Activated T-cell treated with anti-CD3 and anti-CD28 coated beads, Interleukin-2, amount 50 U/mL, for 24 hours (primary cell): ENCODE results near the gene STPG3.

Experiments used
- DNase-seq: peaks from one replicate; pipeline ENCODE4 v3.0.0-alpha.2; 2020
- H3K27ac Mint-ChIP-seq: 2 replicates; pipeline ENCODE4 v1.8.0; 2020; ENCODE audit warnings: mild to moderate bottlenecking, mixed read lengths
- H3K27me3 Mint-ChIP-seq: 2 replicates; pipeline ENCODE4 v1.8.0; 2020; ENCODE audit warnings: mixed read lengths
- H3K36me3 Mint-ChIP-seq: 2 replicates; pipeline ENCODE4 v1.8.0; 2020; ENCODE audit warnings: low read depth, mixed read lengths
- H3K4me1 Mint-ChIP-seq: 2 replicates; pipeline ENCODE4 v1.8.0; 2020; ENCODE audit warnings: low read depth, mixed read lengths
- H3K4me3 Mint-ChIP-seq: 2 replicates; pipeline ENCODE4 v1.8.0; 2020; ENCODE audit warnings: mild to moderate bottlenecking, moderate library complexity, mixed read lengths
- H3K9me3 Mint-ChIP-seq: 2 replicates; pipeline ENCODE4 v1.8.0; 2020; ENCODE audit warnings: mixed read lengths

The STPG3 gene

GRCh38 chr9:137270929-137271695, 20.0 kb downstream of the STPG3 start:
- Mint-ChIP-seq H3K4me3 (no peak overlapping the region), H3K27ac (peak overlapping the region; percentile 4), H3K36me3 (peaks cover 66% of the 10 kb centered on the region)

GRCh38 chr9:137271696-137272076, 20.6 kb downstream of the STPG3 start:
- peaks cover 13% of the 10 kb centered on the region for H3K4me1 Mint-ChIP-seq
- no peaks in the 10 kb centered on the region for H3K9me3 Mint-ChIP-seq
- no peaks in the 10 kb centered on the region for H3K27me3 Mint-ChIP-seq
- peaks cover 63% of the 10 kb centered on the region for H3K36me3 Mint-ChIP-seq
- H3K27ac Mint-ChIP-seq: peak overlapping the region; percentile 6
- no peak overlapping the region for H3K4me3 Mint-ChIP-seq
- DNase-seq: no peak

More at GRCh38 chr9:137270929-137271695, 20.0 kb downstream of the STPG3 start:
- Mint-ChIP-seq H3K9me3 (no peaks in the 10 kb centered on the region), H3K4me1 (peaks cover 11% of the 10 kb centered on the region), H3K27me3 (no peaks in the 10 kb centered on the region)
- DNase-seq: peak; percentile 45

- peaks cover 55% of the 10 kb centered on the region for H3K36me3 Mint-ChIP-seq
- DNase-seq: no peak
- H3K27me3 Mint-ChIP-seq: no peaks in the 10 kb centered on the region
- H3K4me3 Mint-ChIP-seq: no peak overlapping the region
- peak overlapping the region; percentile 6 for H3K27ac Mint-ChIP-seq
- peaks cover 21% of the 10 kb centered on the region for H3K4me1 Mint-ChIP-seq
- H3K9me3 Mint-ChIP-seq: no peaks in the 10 kb centered on the region
Measured at GRCh38 chr9:137272241-137273094, 21.4 kb downstream of the STPG3 start.

- no peak overlapping the region for H3K4me3 Mint-ChIP-seq
- peaks cover 2% of the 10 kb centered on the region for H3K27me3 Mint-ChIP-seq
- peaks cover 49% of the 10 kb centered on the region for H3K36me3 Mint-ChIP-seq
- H3K27ac Mint-ChIP-seq: no peak overlapping the region
- H3K4me1 Mint-ChIP-seq: peaks cover 24% of the 10 kb centered on the region
- no peaks in the 10 kb centered on the region for H3K9me3 Mint-ChIP-seq
- no peak for DNase-seq
Measured at GRCh38 chr9:137273095-137273490, 22.0 kb downstream of the STPG3 start.

DNA sequence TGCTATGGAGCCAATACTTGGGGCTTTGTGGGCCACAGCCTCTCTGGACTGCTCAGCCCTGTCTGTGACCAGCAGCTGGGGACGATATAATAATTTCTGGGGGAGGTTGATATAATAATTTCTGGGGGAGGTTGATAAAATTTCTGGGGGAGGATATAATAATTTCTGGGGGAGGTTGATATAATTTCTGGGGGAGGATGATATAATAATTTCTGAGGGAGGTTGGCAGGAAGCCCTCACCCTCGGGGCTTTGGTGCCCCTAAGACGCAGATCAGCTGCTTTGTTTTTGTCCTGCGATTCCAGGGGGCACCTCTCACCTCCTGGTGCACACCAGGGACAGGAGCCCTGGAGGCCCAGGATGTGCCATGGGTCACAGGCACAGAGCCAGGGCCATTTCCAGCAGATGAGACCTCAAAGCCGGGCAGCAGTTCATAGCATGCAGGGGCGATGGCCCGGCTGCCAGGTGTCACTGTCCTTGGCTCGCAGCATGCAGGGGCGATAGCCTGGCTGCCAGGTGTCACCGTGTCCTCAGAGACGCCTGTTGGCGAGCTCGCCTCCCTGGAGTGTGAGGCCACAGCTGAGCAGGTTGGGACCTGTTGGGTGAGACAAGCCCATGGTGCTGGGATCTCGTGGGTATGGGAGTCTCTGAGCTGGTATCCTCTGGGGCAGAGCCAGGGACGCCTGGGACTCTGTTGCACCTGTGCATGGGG, 22.7 kb downstream of the STPG3 start:
- Mint-ChIP-seq H3K27ac (no peak overlapping the region), H3K27me3 (peaks cover 2% of the 10 kb centered on the region), H3K9me3 (no peaks in the 10 kb centered on the region), H3K36me3 (peaks cover 42% of the 10 kb centered on the region), H3K4me3 (no peak overlapping the region), H3K4me1 (peaks cover 24% of the 10 kb centered on the region)
- no peak for DNase-seq

DNA sequence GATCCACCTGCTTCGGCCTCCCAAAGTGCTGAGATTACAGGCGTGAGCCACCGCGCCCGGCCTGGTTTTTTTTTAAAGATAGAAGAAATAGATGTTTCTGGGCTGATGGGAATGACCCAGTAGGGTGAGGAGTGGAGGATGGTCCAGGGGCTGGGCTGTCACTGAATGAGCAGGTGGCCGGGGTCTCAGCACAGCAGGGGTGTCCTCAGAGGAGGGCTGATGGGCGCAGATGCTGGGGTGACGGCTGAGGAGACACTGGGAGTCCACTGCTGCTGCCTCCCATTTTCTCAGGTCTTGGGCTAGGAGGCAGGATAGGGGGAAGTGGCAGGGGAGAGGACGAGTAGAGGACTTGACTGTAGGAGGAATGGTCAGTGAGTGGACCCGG, 24.1 kb downstream of the STPG3 start:
- Mint-ChIP-seq H3K27ac (no peak overlapping the region), H3K27me3 (peaks cover 8% of the 10 kb centered on the region), H3K36me3 (peaks cover 28% of the 10 kb centered on the region), H3K4me3 (no peak overlapping the region), H3K4me1 (peaks cover 22% of the 10 kb centered on the region), H3K9me3 (no peaks in the 10 kb centered on the region)
- DNase-seq: no peak

DNA sequence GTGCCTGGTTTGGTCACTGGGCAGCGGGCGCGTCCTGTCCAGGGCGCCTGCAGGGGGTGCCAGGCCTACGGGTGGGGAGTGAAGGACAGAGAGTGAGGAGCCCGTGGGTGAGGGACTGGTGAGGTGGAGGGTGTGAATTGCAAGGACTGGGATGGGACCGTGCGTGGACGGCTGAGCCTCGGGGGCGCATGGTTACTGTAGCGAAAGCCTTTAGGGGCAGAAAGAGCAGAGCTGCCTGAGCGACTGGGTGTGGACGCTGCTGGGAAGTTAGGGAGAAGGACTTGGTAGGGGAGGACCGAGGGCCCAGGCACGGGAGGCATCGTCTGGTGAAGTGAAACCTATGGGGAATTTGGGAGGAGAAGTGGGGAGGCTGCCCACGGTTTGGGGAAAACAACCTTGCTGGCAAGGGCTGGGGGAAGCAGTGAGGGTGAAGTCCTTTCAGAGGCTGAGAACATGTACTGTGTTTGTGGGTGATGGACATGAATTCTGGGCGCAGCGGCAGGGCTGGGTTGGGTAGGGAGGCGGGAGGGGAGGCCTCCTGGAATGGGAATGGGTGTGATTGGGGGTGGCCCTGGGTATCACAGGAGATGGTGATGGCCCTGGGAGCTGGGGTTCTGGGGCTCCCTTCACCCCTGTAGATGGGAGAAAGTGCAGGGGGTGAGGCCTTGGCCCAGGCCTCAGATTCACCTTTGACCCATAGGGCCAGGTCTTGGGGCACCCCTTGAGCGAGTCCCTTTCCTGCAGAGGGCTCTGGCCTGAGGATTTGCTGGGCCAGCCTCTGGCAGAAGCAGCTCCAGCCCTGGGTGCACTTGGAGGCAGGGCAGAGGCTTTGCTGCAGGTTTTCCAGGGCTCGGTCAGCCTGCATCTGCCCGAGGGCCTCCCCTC, 24.7 kb downstream of the STPG3 start:
- Mint-ChIP-seq H3K4me3 (no peak overlapping the region), H3K27me3 (peaks cover 9% of the 10 kb centered on the region), H3K27ac (no peak overlapping the region), H3K36me3 (peaks cover 26% of the 10 kb centered on the region), H3K9me3 (no peaks in the 10 kb centered on the region), H3K4me1 (peaks cover 21% of the 10 kb centered on the region)
- no peak for DNase-seq

DNA sequence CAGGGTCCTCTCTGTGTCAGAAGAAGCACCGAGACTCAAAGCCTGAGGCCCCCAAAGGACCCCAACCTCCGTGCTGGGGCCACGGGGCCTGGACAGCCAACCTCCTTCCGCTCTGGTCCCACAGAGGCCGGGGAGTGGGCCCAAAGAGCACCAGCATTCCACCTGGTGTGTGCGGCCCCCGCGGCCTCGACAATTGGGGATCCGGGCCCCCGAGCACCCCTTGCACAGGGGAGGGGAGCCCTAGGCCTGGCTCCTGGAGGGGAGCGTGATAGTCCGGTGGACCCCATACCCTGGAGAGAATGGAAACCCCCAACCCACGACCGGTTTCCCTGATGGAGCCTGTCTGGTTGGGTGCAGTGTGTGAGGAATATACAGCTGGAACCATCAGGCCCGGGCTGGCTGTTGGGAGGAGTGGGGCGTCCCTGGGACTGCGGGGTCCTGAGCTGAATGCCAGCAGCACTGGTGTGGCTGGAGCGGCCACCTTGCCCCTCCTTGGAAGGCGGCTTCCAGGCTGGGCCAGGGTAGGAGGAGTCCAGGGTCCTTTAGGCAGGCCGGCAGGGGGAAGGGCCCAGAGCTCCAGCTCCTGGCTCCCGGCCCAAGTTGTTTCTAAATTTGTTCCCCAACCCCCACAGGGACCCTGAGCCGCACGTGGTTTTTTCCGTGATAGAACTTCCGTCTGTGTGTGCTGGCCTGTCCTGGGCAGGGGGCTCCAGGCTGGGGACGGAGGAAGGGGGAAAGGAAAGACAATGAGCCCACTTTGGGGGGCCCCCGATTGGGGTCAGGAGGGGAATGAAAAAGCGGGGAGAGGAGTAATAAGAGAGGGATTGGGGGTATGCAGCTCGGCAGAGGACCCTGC, 25.6 kb downstream of the STPG3 start:
- H3K27me3 Mint-ChIP-seq: peaks cover 9% of the 10 kb centered on the region
- H3K4me1 Mint-ChIP-seq: peaks cover 14% of the 10 kb centered on the region
- peaks cover 18% of the 10 kb centered on the region for H3K36me3 Mint-ChIP-seq
- H3K9me3 Mint-ChIP-seq: no peaks in the 10 kb centered on the region
- peak overlapping the region; percentile 55 for H3K27ac Mint-ChIP-seq
- no peak for DNase-seq
- peak overlapping the region; percentile 81 for H3K4me3 Mint-ChIP-seq

GRCh38 chr9:137277329-137278041, 26.4 kb downstream of the STPG3 start, which contains the start of gene TOR4A:
Gene TOR4A (plus strand): TSS chr9:137277726. CDS start chr9:137278690, 964 bp downstream.
- H3K4me1 Mint-ChIP-seq: peaks cover 14% of the 10 kb centered on the region
- H3K27ac Mint-ChIP-seq: peak within 1 kb of the TSS; percentile 55
- no peaks in the 10 kb centered on the region for H3K9me3 Mint-ChIP-seq
- peak within 1 kb of the TSS; percentile 81 for H3K4me3 Mint-ChIP-seq
- H3K27me3 Mint-ChIP-seq: peaks cover 10% of the 10 kb centered on the region
- peaks cover 14% of the 10 kb centered on the region for H3K36me3 Mint-ChIP-seq
- DNase-seq: no peak

GRCh38 chr9:137278061-137278701, 27.1 kb downstream of the STPG3 start:
- no peaks in the 10 kb centered on the region for H3K9me3 Mint-ChIP-seq
- DNase-seq: no peak
- H3K4me1 Mint-ChIP-seq: peaks cover 14% of the 10 kb centered on the region
- peak overlapping the region; percentile 40 for H3K27ac Mint-ChIP-seq
- peaks cover 16% of the 10 kb centered on the region for H3K27me3 Mint-ChIP-seq
- H3K36me3 Mint-ChIP-seq: peaks cover 11% of the 10 kb centered on the region
- peak overlapping the region; percentile 81 for H3K4me3 Mint-ChIP-seq

DNA sequence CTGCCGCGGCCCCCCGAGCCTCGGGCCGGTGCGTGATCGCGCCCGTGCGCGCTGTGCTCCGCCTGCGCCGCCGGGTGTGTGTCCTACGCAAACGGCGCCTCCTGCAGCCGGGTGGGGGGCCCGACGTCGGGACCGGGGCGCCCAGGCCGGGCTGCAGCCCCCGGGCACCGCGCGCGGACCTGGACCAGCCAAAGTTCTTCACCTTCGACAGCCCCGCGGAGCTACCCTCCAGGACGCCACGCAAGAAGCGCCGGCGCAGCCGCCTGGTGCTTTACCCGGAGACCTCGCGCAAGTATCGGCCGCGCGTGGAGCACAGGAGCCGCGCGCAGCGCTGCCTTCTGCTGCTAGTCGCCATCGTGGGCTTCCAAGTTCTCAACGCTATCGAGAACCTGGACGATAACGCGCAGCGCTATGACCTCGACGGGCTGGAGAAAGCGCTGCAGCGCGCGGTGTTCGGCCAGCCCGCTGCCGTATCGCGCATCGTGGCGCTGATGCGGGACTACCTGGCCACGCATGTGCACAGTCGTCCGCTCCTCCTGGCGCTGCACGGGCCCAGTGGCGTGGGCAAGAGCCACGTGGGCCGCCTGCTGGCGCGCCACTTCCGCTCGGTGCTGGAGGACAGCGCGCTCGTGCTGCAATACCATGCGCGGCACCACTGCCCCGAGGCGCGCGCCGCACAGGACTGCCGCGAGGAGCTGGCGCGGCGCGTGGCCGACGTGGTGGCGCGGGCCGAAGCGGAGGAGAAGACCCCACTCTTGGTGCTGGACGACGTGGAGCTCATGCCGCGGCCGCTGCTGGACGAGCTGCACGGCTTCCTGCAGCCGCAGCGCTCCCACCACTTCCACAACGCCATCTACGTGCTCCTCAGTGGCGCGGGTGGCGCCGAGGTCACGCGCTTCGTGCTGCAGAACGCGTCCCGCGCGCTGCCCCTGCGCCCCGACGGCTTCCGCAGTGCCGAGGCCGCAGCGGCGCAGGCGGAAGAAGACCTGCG, 27.9 kb downstream of the STPG3 start:
- no peak for DNase-seq
- Mint-ChIP-seq H3K4me3 (no peak overlapping the region), H3K27me3 (peaks cover 20% of the 10 kb centered on the region), H3K27ac (no peak overlapping the region), H3K4me1 (peaks cover 14% of the 10 kb centered on the region), H3K9me3 (no peaks in the 10 kb centered on the region), H3K36me3 (peaks cover 7% of the 10 kb centered on the region)
